T follicular helper cell (primary cell): ENCODE data around the gene B3GNT9.
"Not testable (repeated sequence)": the region's sequence is repeated elsewhere in the genome, so short reads cannot be mapped to it uniquely, and the experiment has no call there.

Experiments used
- DNase-seq: peaks from one replicate; pipeline ENCODE4 v3.0.0-alpha.2; 2020; ENCODE audit warnings: low read depth

Gene B3GNT9

DNA sequence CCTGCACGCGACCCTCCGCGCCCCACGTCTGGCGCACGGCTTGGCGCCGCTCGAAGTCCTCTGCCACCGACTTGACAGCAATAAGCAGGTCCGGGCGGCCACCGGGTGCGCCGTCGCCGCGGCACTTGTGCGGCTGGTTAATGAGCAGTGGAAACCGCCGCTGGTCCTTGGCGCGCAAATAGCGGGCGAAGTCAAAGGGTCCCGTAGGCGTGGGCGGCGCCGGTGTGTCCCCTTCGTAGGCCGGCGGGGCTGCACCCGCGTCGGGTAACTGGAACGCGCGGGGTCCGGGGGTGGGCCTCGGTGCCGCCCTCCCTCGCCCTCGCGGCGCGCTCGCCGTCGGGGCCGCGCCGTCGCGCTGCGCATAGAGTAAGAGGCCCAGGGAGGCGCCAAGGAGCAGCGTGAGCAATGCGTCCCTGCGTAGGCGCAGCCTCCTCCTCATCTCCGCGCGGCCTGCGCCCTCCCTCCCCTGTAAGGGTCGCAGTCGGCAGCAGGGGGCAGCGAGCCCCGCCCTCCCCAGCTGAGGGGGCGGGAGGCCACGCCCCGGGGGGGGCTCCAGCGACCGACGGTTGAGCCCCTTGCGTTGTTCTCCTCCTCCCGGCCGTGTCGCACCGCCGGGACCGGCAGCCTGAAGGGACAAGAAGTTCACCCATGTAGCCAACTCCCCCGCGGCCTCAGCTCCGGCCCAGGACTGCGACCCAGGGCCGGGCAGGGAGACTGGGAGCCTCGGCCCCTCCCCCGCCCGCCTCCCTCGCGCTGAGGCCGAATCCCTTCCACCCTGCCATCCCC lies 558 bp downstream of the B3GNT9 start:
- no peak for DNase-seq

DNA sequence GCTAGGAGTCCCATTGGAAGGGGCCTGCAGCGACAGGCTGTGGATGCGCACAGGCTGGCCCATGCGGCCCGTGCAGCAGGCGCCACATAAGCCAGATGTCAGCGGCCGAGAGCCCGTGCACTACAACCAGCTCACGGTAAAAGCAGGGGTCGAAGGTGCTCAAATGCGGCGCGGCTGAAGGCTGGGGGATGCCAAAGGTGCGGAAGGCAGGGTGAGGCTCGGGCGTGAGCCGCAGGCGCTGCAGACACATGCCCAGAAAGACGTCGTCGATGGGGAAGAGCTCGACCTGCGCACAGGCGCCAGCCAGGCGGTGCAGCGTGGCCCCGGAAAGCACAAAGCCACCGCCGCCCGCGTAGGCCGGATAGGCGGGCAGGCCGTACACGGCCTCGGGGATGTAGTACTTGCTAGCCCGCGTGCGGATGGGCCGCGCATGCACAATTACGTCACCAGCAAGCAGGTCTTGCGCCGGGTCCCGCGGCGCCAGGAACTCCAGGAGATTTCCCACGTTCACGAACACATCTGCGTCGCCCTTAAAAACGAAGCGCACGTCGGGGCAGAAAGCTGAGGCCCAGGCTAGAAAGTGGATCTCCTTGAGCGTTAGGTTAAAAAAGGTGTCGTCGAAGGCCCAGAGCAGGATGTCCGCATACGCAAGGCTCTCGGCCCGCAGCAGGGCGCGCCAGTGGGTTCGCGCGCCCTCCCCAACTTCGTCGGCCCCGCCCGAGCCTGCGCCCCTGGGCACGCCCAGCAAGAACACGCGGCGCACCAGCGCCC lies 1.3 kb downstream of the B3GNT9 start:
- DNase-seq, result no peak

DNA sequence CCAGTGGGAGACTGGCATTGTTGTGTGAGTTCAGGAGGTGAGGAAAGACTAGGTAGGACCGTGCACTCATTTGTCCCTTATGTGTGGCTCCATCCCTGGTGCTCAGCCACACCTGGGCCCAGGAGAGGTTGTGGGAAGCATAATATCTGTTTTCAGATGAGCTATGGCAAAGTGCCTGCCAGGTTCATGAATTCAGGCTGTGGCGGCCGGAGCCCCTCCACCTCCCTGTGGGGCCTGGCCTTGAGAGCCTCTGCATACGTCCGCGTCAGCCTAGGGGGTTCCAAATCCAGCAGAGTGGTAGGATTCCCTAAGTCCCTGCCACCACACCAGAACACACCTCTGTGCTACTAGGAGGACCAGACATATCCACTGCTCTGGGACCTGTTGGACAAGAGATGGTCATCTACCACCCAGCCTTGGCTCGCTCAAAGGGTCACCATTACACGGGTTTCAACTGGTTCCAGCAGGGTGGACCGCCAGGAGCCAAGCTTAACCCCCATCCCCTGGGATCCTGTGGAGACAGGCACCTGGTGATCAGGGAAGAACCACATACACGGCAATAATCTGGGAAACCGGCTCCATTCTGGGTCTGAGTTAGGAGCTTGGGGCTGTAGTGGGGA lies 2.0 kb downstream of the B3GNT9 start:
- DNase-seq, result no peak

DNA sequence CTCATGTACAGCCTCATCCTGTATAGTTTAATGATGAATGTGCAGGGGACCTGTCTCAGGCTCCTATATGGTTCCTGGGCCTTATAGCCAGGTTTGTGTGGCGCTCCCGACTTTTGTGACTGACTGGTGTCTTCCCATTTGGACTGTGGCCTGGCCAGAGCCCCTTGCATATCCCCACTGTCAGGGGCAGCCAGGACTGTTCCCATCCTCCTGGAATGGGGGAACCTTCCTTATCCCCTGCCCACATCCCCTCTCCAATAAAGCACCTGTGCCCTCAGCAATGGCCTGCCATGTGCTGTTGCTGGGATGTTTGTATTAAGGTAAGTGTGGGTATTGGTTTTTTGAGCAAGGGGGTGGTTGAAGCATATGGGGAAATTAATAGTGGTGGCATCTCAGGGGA lies 2.6 kb downstream of the B3GNT9 start:
- no peak for DNase-seq

DNA sequence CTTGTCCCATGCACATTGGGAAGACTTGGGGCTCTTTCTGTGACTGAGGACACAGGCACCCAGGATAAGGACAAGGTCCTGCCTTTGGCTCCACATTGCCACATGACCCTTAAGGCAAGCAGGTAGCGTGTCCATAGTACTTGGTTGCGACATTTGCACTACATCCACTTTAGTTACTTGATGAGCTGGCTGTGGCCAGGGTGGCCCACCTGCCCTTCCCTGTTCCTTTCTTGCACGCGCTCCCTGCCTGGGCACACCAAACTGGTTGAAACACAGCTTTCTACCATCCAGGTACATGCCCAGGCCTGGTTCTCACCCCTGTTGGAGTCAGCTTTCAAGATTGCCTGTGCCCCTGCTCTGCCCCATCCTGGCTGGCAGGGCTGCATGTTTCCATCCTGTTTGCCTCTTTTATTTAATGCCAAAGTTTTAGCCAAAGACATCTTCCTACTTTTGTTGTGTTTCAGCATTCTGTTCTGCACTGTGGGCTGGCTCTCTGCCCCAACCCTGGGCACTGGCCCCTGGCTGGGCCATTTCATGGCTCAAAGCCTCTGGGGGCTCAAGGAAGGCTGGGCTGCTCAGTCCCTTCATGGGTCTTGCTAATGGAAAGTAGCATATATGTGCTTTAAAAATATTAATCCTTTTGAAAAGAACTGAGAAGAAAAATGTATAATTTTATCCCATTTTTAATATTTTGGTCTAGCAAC lies 3.2 kb downstream of the B3GNT9 start:
- DNase-seq, result no peak

DNA sequence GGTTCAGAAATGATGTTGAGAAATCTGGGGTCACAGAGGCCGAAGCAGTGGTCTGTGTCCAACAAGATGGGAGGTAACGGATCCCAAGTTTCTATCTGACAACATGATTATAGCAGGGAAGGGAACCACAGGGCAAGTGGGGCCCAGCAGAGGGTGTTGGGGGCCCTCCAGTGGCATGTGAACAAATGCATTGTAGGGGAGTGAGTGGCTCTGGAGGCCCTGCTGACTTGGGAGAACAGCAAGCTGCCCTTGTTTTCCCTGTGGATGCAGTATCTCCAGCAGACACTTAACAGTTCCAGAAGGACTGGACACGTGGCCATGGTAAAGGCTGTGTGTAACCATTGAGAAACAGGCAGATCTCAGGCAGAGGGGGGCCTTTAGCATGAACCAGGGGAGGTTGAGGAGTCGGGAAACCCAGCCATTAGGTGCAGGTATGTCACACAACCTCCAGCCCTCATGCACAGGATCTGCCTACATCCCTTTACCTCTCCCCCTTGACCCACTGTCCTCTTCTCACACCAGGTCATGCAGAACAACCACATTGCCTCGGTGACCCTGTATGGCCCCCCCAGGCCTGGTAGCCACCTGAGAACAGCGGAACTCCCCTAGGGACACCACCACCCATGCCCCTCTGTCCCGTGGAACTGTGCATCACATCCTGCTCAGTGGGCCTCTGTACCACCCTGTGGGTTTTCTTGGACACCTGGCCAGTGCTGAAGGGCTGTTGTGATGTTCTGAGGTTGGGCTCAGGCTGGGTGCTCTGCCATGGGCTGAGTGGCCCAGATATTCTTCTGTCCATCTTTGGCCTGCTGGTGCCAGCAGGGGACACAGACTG lies 4.1 kb downstream of the B3GNT9 start:
- DNase-seq, result no peak

DNA sequence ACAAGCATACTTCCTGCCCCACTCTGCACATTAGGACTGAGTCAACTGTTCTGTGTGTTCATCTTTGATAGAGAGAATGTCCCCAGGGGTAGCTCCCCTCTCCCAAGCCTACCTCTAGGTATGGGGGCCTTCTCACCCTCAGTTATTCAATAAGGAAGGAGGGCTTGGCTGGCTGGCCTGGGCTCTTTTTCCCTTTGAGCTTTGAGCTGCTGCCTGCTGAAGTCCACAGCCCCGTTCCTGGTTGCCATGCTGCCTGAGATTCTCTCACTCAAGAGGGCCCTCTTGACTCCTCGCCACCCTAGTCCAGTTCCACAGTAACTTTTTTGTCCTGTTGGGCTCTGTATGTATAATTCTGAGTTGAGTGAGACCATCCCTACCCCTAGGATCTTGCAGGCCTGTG lies 5.1 kb downstream of the B3GNT9 start:
- DNase-seq, result no peak

DNA sequence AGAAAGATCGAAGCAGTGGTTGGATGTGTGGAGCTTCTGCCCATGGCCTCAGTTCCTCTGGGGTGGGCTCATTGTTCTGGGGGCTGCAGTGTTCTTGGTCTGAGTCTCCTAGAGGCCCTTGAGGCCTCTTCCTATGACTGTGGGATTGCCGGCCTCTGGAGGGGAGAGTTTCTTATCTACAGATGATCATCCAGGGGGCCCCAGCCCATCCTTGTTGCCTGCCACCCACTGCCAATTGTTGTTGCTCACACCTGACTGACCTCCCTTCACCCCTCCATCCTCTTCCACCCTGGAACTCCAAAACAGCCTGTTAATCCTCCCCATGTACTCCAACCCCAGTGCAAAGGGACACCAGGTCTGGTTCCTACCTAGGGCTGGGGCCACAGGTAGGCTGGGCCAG lies 5.9 kb downstream of the B3GNT9 start:
- DNase-seq, result no peak

DNA sequence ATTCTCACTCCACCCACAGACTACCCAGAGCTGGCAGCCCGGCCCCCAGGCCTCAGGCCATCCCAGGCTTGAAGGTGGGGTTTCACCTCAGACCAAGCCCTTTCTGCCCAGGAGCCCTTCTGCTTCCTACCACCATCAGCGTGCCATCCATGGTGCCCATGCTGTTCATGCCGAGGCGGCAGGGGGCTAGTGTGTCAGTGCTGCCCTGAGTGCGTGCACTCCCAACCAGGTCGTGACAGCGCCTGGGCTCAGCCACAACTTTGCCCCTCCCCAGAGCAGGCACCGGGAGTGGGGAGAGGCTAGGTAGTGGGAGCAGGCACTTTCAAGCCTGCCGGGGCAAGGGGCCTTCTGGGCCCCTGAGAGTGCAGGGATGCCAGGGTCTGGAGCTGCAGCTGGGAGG lies 8.5 kb downstream of the B3GNT9 start:
- DNase-seq, result no peak

DNA sequence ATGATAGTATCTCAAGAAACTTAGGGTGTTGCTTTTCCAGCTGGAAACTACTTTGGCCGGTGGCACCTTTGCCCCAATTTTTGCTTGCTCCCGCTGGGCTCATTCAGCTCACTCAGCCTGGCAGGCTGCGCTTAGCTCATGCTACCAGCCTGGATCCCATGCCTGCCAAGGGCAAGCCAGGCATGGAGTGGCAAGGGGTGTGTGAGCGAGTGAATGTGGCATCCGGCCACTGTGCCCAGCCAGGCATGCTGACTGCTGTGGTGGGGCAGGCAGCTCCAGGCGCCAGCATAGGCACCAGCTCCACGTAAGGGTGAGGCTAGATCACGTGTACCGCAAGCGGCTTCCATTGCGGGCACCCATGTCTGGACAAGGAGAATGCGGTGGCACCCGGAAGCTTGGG lies 9.4 kb downstream of the B3GNT9 start:
- no peak for DNase-seq

DNA sequence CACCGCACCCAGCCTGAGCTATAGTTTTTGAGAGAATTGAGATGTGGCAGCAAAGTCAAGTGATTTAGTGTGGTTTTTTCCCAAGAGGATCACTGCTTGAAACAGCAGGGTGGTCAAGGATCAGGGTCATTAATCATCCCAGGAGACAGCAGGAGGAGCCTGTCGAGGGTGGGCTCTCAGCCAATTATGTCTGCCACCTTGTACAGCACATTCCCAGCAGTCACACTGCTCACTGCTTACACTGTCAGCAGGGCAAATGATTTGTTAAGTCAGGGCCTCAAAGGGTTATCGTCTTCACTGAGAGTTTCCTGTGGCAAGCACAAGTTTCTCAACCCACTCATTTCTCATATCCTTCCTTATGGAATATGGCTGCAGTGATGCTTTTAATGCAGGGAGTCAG lies 13.2 kb downstream of the B3GNT9 start:
- DNase-seq, result no peak

DNA sequence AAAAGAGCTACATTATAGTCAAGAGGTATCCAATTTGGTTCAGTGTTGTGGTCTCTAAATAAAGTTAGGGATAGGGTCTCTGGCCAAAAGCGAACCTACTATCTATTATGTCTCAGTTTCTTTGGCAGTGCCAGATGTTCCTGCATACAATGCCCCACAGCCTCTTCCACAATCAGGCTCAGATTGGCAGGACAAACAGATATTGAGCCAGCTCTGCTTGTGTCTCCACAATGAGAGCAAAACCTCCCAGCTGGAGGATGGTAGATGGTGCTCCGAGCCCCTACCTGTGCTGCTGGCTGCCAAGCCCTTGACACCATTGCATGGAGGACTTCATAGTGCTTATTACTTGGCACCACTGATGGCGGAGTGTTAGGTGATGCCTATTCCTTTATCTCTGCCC lies 21.4 kb downstream of the B3GNT9 start:
- no peak for DNase-seq

DNA sequence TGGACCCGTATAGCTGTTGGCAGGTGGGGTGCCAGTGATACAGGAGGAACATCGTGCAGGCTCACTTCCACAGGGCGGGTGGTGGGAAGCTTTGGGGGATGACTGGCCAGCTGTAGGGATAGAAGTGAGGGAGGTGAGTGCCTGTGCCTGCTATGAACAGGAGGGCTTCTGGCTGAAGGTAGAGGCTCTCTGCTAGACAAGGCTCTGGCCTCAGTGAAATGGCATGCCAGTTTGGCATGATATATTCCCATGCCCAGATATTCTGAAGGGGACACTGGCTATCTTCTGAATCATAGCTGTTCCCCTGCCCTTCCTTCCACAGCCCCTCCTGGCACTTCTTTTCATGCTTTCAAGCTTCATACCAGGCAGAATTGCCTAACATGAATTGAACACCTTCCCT lies 21.9 kb downstream of the B3GNT9 start:
- DNase-seq, result no peak

DNA sequence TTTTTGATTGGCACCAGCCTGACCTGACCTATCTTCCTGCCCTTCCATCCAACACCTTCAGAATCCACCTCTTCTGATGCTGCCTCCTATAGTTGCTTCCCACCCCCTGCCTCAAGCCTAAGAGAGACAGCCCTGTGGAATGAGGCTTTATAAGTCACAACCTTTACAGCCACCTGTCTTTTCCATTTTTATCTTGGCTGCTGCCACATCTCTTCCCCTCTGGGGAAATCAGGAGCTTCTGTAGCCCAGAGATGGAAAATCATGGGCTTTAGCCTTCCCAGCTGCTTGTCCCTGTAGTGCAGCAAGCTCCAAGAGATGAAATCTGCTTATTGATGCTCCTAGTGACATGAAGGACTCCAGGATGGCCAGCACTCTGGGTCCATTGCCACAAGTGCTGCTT lies 22.4 kb downstream of the B3GNT9 start:
- DNase-seq, result no peak

DNA sequence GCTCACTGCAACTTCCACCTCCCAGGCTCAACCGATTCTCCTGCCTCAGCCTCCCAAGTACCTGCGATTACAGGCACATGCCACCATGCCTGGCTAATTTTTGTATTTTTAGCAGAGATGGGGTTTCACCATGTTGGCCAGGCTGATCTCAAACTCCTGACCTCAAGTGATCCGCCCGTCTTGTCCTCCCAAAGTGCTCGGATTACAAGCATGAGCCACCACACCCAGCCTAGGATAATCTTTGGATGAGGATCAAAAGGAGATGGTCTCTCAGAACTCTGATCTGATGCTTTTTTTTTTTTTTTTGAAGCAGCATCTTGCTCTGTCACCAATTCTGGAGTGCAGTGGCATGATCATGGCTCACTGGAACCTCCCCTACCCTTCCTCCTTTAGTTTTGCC lies 28.0 kb downstream of the B3GNT9 start:
- not testable (repeated sequence) for DNase-seq

DNA sequence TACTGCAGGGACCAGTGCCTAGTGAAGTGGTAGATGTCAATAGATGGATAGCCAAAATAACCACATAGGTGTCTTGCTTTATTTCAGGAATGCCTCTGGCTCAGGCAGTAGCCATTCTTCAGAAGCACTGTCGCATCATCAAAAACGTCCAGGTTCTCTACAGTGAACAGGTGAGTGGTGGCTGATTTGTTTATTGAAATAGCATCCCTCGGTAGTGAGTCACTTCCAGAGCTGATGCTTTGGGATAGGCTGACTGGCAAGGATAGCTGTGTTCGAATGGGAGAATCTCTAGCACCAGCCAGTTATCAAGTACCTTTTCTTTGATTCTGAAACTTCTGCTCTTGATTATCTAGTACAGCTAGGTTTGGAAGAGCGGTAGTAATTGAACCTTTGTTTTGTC lies 30.8 kb downstream of the B3GNT9 start:
- DNase-seq, result no peak

DNA sequence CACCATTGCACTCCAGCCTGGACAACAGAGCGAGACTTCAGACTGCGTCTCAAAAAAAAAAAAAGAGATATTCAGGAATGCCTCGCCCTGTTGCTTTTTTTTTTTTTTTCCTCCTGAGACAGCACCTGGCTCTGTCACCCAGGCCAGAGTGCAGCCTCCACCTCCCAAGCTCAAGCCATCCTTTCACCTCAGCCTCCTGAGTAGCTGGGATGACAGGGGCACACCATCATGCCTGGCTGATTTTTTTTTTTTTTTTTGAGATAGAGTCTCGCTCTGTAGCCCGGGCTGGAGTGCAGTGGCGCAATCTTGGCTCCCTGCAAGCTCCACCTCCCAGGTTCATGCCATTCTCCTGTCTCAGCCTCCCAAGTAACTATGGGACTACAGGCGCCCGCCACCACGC lies 33.1 kb downstream of the B3GNT9 start:
- DNase-seq, result no peak

DNA sequence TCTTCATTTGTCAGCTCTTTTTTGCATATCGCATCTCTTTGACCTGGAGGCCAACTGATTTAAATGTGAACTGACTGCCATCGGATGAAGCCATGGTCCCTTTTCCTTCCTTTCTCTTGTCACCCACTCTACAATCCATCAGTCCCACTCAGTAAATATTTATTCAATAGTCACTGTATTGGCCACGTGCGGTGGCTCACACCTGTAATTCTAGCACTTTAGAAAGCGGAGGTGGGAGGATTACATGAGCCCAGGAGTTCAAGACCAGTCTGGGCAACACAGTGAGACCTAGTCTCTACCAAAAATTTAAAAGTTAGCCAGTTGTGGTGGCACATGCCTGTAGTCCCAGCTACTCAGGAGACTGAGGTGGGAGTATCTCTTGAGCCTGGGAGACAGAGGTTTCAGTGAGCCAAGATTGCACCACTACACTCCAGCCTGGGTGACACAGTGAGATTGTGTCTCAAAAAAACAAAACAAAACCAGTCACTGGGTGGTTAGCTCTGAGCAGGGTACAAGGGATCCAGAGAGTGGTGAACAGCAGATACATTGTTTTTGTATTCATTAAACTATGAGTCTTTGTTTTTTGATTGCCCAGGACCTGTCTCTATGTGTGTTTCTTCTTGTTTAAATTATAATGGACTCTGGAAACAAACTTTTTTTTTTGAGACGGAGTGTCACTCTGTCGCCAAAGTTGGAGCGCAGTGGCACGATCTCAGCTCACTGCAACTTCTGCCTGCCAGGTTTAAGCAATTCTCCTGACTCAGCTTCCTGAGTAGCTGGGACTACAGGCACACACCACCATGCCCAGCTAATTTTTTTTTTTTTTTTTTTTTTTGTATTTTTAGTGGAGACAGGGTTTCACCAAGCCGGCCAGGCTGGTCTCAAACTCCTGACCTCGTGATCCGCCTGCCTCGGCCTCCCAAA lies 34.1 kb downstream of the B3GNT9 start:
- DNase-seq, result no peak

DNA sequence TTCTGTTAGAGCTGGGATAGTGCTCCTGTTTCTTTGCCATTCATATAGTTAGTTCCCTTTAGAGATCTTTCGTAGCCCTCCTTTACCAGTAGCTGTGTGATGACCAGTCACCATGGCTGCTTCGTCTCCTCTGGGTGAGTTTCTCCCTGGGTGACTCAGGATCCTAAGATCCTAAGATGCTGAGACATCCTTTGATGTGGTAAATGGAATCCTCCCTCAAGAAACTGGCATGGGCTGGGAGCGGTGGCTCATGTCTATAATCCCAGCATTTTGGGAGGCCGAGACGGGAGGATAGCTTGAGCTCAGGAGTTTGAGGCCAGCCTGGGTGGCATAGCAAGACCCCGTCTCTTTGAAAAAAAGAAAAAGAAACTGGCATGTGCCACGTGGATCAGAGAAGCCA lies 35.2 kb downstream of the B3GNT9 start:
- DNase-seq, result no peak

DNA sequence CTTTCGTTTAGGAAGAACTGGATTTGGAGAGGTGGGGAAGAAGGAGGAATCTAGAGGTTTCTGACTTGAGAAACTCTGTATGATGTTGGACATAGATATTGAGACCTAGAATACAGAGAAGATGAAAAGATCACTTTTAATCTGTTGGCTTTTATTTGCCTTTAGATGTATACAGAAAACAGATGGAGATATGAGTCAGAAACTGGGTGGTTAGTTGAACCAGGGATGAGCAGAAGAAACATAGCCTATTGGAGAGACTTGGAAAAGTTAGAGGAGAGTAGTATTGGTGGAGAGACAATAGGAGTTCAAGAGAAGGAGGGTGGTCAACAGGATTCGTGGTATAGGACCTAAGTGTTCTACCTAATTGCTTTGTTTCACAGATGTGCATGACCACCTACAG lies 36.0 kb downstream of the B3GNT9 start:
- DNase-seq, result no peak
